GM18511 (cell line): Measurements from ENCODE around the gene SCAF4.

Source experiments
- ATAC-seq: cut with Tn5 transposase; IDR thresholded peaks from one replicate; pipeline ENCODE4 v1.9.1; 2021; ENCODE audit warnings: mild to moderate bottlenecking, moderate library complexity; ENCODE audit not compliant: unreplicated experiment

The SCAF4 gene

GRCh38 chr21:31714741-31715365, 17.1 kb downstream of the SCAF4 start:
- ATAC-seq: no peak

DNA sequence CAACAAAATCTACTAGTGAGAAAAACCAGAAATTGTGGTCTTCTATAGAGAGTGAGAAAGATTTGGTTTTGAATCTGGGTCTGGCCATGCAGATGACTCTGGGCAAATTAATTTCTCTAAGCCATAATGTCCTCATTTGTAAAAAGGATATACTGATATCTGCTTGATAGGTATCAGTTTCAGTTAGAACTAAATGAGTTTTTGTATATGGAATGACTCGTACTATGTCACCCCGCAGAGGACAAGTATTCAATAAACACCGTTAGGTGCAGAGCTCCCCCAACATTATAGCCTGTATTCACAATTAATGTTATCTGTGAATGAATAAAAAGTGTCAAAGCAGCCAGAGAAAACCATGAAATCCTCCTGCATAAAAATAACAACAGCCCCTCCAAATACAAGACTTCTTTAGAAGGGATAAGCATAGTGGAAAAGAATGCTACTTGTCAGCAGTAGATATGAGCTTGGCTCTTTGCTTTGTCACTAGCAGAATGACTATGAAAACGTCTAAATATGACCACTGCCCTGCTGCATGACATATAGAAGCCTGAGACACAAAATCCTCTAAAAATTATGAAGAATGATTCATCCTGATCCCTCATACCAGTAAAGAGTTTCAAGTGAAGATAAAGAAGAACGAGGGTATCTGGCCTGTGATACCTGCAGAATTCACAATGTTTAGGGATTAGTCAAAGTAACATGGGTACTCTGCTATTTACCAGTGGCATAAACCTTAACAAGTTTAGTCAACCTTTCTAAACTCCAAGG, 17.8 kb downstream of the SCAF4 start:
- peak; percentile 57 for ATAC-seq

DNA sequence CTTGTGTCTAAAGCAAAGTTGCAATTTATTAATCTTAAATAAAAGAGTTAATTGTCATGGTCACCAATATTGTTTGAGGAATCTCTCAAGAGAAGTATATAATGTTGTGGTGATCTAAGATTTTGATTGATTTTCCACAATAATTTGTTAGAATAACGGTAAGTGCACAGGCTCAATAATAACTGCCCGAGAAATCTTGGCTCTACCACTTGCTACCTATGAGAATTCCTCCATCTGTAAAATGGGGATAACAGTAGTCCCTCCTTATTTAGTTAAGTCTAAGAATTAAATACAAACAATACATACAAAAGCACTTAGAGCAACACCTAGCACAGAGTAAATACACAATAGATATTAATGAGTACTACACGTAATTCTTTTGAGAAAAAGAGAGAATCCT, 18.8 kb downstream of the SCAF4 start:
- no peak for ATAC-seq

DNA sequence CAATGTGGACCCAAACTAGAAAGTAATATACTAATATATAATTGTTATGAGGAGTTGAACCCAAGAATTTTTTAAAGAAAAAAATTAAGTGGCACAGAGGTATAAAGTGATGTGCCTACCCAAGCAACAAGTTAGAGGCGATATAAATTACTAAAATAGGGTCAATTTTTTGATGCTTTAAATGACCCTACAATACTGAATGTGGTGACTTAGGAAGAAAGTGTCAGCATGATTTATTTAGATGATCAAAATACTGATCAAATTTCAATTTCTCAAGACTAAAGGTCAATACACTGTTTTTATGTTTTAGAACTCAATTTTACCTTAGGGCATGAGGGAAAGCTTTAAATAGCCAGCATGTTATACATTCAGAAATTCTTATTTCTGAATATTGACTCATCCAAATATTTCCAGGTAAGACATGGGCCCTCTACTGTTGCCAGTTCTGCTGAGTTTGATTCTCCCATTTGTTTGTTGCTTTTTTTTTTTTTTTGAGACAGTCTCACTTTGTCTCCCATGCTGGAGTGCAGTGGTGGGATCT, 20.1 kb downstream of the SCAF4 start:
- ATAC-seq: no peak

DNA sequence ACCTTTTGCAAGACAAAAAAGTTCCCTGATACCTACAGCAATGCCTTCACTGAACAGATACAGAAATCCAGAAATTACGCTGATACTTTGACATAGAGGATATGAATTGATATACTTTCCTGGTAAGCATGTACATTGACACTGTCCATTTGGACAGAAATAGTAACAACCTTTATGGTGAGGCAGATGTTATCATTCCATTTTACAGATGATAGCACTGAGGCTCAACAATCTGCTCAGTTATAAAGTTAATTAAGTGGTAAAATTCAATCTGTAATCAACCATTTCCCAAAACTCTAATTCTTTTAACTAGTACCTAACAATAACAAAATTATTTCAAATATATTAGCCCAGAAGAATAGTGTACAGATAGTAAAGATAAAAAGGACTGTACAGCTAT, 20.6 kb downstream of the SCAF4 start:
- no peak for ATAC-seq

DNA sequence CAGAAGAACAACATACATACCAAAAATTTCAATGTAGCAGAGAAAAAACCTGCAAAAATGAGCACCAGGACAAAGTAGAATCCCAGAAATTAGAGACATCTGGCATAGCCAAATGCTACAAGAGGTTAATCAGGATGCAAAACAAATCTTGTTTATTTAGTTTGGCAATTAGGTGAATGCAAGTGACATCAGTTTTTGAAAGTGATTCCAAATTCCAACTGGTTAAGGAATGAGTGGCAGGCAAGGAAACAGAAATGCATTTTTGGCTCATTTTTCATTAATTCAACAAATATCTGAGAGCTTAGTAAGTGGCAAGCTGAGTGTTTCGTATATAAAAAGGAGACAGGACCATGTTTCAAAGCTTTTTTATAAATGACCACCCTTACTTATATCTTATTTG, 21.3 kb downstream of the SCAF4 start:
- ATAC-seq: no peak

DNA sequence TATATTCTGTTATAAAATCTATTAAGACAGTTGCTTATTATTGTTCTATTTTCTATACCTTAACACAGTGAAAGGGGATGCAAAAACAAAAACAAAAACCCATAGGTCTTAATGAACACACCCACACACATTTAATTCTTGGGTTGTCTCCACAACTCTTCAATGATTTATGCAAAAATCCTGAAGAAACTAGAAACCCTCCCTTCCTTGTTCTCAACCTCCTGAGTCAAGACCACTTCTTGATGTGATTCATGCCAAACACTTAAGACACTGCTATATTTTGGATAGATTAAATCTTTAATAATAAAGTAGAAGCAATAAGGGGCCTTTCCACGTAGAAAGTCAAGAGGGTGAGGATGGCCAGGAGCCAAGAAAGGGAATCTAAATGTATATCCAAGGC, 23.4 kb downstream of the SCAF4 start:
- no peak for ATAC-seq

DNA sequence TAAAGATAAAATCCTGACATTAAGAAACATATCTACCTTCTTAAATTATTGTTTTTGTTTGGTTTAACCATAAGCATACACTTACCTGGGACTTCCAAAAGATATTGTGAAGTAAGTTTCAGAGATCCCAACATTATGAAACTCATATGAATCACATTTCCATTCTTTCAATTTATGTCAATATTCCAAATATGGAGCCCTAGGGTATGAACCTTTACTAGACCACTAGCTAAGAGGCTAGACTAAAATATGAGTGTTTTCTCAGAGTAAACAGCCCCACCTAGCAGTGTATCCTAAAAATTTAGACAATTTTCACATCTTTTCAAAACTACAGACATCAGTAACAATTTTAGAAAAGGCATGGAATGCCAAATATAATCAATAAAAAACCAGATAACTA, 24.4 kb downstream of the SCAF4 start:
- no peak for ATAC-seq

DNA sequence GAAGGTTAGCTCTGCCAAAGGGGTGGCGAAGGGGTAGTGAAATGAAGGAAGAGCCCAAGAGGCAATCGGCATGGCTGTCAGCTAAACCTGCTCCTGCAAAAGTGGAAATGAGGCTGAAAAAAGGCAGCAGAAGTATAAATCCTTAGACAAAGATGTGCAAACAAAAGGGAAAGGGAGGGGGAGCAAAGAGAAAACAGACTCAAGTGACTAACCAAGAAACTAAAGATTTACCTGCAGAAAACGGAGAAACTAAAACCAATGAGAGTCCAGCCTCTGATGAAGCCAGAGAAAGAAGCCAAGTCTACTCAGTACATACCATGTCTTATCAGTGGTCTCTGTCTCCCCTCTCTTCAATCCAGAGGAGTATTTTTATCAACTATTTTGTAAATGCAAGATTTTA, 25.4 kb downstream of the SCAF4 start:
- ATAC-seq: no peak

DNA sequence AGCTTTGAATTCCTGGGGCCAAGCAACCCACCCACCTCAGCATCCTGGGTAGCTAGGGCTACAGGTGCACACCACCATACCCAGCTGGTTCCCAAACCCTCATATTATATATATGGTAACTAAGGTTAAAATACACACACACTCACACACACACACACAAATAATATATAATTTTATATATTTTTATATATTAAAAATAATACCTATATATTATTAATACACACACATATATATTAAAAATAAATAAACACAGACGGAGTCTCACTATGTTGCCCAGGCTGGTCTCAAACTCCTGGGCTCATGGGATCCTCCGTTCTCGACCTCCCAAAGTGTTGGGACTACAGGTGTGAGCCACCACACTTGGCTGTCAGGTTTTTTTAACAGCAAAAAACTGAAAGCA, 31.9 kb downstream of the SCAF4 start:
- ATAC-seq: no peak

- no peak for ATAC-seq
Observed at GRCh38 chr21:31698461-31698860, 33.5 kb downstream of the SCAF4 start.

DNA sequence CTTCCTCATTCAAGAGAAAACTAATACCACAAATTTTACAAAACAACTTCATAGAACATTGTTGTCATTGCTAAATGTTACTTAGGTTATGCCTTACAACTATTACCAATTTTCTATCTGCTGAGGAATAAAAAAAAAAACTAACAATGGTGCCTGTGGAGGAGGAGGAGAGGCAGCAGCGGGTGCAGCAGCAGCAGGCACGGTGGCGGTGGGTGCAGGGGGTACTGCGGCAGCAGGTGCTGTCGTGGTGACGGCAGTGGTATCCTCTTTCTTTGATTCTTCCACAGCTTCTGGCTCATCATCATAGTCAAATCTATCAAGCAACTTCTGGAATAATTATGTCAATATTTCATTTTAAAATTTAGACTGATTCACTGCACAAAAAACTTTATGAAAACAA, 35.5 kb downstream of the SCAF4 start:
- ATAC-seq: no peak

DNA sequence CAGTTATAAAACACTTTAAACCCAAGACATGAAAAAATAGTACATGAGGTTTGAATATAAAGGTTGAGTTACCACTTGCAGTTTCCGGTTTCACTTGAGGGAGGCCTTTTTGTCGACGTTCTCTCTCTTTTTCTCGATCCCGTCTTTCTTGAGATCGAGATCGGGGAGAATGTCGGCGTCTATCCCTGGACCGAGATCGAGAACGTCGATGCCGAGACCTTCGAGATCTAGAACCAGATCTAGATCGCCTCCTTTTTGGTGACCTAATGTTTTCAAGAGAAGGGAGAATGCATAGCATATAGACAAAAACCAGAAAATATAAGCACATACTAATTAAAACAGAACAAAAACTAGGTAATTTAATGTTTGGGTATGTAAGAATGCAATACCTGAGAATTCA, 38.7 kb downstream of the SCAF4 start:
- ATAC-seq: no peak

- no peak for ATAC-seq
Observed at GRCh38 chr21:31688603-31689368, 43.1 kb downstream of the SCAF4 start.

DNA sequence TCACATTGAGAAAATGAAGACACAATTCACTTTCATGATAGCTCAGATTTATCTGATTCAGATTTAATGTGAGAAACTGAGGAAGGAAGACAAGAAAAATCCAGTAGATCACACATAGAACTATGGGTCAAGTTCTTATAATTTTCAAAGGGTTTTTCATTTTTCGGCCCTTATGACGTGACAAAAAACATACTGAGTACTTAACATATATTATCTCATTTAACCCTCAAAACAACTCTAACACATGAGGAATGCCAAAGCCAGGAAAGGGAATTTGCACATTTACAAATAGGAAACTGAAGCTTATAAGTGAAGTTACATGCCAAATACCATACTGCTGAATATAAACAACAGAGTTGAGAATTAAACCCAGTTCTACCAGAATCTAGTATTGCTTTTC, 44.8 kb downstream of the SCAF4 start:
- no peak for ATAC-seq

- no peak for ATAC-seq
Observed at GRCh38 chr21:31686272-31686915, 45.5 kb downstream of the SCAF4 start.

DNA sequence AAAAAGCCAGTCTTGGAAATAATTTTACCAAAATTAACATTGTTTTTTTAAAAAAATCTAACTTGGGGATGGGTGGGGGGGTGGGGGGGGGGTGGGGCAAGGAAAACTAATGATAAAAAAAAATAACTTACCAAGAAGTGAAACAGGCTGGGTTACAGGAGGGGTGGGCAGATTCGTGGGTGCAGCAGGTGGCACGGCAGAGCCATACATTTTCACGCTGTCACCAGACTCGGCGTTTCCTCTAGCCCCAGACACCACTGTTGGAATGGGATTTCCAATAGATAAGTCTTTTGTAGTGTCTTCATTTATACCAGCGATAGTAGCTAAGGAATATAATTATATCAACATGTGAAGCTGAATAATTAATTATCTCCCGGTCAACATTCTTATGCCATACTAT, 47.0 kb downstream of the SCAF4 start:
- no peak for ATAC-seq

DNA sequence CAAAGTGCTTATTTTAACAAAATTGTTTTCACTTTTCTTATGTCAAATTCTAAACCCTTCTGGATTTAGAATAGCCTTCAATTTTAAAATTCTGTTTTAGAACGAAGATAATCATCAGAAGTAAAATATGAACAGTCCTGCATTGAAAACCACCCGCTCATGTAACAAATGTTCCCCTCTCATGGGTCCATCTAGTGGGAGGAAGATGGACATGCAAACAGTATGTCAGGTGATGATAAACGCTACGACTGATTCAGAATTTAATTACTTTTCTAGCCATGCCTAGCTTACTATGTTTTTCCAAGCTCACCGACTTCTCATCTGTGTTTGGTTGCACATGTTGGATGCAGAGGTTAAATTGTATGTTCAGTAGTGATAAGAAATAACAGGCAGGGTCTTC, 48.9 kb downstream of the SCAF4 start:
- no peak for ATAC-seq

- ATAC-seq: no peak
Observed at GRCh38 chr21:31682620-31683019, 49.3 kb downstream of the SCAF4 start.

- ATAC-seq: no peak
Observed at GRCh38 chr21:31678478-31678877, 53.4 kb downstream of the SCAF4 start.

DNA sequence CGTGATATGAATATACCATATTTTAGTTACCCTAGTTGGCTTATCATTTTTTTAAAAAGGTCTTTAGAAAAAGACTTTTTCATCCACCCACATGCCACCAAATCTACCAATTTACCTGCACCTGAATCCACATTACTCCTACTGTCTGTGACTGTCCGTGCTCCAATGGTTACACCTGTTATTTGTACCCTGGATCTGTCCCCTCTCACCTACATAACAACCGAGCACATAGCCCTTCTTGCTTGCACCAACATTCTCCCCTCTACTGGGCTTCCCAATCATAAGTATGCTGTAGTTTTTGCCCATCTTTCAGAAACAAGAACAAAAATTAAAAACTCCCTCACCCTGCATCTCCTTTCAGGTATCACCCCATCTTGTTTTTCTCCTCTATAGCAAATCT, 54.9 kb downstream of the SCAF4 start:
- no peak for ATAC-seq
